ENCODE measurements around the gene ZNF565.
A peak's percentile ranks its signal among the peaks of the same experiment; 100 is the strongest.
"Not testable (repeated sequence)": the region's sequence is repeated elsewhere in the genome, so short reads cannot be mapped to it uniquely, and the experiment has no call there.

Gene ZNF565

DNA sequence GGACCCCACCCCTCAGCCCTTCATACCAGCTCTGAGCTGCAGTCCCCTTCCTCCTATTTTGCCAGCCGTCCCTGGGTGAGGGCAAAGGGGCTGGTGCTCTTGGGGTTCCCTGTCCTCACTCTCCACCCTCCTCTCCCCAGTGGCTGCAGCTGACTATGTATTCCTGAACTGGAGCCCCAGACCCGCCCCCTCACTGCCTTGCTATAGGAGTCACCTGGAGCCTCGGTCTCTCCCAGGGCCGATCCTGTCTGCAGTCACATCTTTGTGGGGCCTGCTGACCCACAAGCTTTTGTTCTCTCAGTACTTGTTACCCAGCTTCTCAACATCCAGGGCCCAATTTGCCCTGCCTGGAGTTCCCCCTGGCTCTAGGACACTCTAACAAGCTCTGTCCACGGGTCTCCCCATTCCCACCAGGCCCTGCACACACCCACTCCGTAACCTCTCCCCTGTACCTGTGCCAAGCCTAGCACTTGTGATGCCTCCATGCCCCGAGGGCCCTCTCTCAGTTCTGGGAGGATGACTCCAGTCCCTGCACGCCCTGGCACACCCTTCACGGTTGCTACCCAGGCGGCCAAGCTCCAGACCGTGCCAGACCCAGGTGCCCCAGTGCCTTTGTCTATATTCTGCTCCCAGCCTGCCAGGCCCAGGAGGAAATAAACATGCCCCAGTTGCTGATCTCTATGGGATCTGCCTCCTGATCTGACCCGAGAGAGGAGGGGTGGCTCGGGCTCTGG, 64.6 kb downstream of the ZNF565 start:
- DNase-seq: no peak

DNA sequence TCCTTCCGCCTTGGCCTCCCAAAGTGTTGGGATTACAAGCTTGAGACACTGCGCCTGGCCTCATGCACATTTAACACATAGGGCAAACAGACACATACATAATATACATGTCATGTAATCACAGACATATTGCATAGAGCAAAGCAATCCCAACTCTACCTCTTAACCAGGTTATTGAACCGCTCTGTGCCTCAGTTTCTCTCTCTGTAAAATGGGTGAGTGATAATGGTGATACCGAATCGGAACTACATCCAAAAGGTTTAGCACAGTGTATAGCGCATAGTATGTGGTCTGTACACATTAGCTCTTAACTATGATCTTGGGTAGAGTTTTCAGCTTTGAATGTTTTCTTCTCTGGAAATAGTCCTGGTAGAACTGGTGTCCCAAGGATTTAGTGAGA, 69.8 kb downstream of the ZNF565 start:
- no peak for DNase-seq

DNA sequence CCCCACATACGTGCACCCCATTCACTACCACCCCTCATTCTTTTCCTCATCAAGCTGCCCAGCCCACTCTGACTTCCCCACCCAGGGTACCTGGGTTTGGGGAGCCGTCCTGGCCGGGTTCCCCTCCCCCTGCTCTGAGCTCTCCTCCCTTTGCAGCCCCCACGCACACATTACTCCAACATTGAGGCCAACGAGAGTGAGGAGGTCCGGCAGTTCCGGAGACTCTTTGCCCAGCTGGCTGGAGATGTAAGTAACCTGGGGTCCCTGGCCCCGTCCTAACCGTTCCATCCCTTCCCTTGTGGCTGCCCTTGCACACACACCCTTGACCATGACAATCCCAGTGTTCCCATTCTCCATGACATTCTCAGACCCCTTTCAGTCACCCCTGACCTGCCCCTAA, 72.0 kb downstream of the ZNF565 start:
- no peak for DNase-seq

DNA sequence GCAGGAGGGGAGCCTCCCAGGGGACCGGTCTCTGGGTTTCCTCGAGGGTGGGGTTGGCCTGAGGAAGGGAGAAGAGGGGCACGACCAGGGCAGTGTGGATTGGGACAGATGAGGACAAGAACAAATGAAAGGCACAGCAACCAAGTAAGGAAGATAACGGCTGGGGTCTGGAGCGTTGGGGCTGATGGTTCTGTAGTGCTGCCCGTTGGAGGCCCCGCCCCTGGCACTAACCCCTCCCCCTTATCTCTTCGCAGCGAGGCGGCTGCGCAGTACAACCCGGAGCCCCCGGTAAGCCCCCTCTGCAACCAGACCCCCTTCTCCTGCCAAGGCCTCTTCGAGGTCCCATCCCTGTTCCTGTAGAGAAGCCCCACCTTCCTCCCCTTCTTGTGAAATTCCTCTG, 72.4 kb downstream of the ZNF565 start:
- DNase-seq: no peak

DNA sequence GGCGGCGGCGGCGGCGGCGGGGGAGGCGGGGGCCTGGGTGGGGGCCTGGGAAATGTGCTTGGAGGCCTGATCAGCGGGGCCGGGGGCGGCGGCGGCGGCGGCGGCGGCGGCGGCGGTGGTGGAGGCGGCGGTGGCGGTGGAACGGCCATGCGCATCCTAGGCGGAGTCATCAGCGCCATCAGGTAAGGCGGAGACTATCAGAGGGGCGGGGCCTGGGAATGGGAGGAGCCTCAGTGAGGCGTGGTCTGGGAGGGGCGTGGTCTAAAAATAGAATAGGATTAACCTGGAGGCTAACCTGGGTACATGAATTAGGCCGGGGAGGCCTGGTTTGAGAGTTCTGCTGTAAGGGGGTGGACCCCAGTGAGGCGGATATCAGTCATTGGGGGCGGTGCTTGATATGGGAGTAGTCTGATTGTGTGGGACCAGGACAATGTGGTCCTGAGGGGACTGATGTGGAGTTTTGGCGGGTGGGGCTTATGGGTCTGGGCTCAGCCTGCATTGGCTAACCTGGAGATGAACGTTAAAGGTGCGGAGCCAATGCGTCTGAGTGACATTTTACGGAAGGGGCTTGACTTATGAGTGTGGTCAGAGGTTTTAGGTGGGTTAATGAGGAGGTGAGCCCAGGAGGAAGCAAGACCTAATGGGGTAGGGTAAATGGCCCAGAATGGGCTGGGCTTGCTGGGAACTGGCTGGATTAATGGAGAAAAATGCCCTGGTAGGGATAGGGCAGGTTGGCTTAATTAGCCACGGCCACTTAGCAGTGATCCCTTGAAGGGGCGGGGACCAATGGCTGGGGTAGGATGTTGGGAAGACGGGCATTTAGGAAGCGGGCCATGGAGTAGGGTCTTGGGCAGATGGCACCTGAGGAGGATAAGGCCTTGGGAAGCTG, 73.2 kb downstream of the ZNF565 start:
- DNase-seq: peak; percentile 42 to 74

DNA sequence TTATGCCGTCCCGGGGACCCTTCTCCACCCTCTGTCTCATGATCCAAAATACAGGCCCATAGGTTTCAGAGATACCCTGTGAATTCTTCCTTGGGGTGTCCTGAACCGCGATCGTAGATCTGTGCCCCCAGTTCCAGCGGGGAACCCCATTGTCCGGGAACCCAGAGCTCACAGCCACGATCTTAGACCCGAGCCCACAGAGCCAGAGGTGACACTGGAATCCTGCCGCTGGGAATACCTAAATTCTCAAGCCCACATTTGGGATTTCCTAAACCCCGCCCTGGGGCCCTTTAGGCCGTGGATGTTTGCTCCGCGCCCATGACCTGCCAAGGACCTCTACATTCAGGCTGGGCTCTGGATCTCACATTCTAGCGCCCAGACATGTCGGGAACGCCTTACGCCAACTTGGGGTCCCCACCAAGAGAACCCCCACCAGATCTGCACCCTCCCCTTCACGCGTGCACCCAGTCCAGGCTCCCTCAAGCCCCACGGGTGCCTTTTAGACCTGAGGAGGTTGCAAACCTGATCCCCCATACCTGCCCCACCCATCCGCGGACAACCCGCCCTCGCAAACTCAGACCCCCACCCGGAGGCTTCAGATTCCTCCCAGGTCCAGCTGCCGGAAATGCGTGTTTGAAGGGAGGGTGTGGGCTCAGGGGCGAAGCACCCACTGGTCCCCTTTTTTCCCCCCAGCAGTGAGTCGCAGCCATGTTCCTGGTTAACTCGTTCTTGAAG, 74.0 kb downstream of the ZNF565 start:
- peak; percentile 65 to 67 for DNase-seq

DNA sequence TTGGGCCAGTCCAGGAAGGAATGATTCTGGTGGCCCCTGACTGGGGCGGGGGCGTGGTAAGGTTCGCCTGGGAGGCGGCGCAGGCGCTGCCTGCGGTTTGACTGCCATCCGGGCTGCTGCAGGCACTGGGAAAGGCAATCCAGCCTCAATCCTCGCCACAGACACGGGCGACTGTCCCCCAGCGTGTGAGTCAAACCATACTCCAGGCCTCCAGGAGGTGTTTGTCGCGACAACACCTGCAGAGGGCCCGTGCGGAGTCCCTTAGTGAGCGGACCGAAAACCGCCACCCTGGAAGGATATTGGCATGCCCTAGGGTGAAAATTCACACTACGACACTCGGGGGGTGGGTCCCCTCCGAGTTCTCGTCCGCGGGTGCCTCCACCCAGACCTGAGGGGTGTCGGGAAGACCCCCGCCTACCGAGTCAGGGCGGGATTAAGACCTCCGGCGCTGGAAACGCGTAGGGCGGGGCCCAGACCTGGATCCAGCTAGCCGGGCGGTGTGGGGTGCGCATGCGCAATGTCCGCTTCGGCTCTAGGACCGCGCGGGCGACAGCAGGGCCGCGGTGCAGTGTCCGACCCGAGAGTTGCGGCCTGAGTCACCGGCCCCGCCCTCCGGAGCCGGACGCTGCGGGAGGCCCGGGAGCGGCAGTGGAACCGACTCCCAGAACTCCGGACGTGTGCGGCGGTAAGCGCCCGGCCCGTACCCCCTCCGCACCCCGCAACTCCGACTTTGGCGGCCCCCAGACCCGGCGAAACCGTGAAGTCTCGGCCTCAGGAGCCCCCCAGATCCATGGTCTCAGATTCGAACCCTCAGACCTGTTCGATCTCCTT, 74.8 kb downstream of the ZNF565 start, which contains the start of gene CAPNS1:
Gene CAPNS1 (plus strand): TSS at position 594 of the 831 bp plus-strand sequence. CDS start 946 bp downstream, outside the sequence.
- peak; percentile 96 to 98 for DNase-seq

DNA sequence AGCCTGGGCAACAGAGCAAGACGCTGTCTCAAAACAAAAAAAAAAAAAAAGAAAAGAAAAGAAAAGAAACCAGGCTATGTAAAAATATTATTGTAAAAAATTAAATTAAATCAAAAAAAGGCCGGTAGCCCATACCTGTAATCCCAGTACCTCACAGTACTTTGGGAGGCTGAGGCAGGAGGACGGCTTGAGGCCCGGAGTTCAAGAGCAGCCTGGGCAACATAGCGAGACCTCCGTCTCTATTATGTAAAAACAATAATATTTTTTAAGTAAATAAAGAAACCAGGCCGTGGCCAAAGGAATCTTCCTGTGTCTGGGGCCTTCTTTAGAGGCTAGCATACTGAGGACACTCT, 75.4 kb downstream of the ZNF565 start:
- DNase-seq: no peak

DNA sequence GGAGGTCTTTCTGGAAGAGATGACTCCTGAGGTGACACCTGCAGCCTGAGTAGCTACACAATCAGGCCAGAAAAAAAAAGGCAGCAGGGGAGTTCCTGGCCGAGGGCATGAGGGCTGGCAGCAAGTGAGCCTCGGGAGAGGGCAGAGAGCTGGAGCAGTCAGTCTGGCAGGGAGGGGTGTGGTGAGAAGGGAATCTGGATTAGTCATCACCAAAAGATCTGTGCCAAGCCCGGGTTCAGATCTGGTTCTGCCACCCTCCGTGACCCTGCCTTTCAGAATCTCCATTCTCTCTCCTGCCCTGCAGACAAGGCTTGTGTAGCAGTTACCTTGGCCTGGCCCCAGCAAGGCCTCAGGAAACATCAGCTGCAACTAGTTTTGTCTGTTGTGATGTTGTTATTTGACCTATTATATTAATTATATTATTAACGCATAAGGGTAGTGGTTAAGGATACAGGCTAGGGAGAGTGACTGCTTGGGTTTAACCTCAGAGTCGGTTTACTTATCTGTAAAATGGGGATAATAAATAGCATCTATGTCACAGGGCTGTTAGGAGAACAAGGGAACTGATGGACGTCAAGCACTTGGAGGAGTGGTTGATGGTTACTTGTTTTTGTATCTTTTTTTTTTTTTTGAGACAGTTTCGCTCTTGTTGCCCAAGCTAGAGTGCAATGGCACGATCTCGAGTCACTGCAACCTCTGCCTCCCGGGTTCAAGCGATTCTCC, 77.3 kb downstream of the ZNF565 start:
- peak in 1 of 2 experiments; percentile 14 for DNase-seq

DNA sequence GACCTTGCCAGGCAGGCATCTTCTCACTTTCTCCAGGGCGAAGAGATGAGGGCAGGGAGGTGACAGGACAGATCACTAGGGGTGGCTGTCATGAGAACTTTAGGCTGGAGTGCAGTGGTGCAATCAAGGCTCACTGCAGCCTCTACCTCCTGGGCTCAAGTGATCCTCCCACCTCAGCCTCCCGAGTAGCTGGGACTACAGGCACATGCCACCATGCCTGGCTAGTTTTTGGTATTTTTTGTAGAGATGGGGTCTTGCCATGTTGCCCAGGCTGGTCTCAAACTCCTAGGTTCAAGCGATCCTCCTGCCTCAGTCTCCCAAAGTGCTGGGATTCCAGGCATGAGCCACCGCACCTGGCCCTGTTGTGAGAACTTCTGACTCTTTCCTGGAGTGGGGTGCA, 79.6 kb downstream of the ZNF565 start:
- not testable (repeated sequence) for DNase-seq

Measured in NCI-H524 (cell line).